GM23248 (cell line): ENCODE measurements around the gene MPZL1. TPM values are rescaled to one million over a fixed set of nuclear protein-coding genes. Genes with fewer than 3 reads are reported as not detected.

Experiments used
- DNase-seq: peaks from one replicate; pipeline ENCODE4 v3.0.0-alpha.2; 2015
- H2AFZ ChIP-seq: fragments of 200-600 bp; sonication (generic); 2 replicates; pipeline ENCODE4 v1.6.1; 2016; ENCODE audit warnings: antibody characterized with exemption
- H3F3A ChIP-seq: fragments of 200-600 bp; sonication (generic); 2 replicates; pipeline ENCODE4 v1.6.1; 2016; ENCODE audit warnings: mild to moderate bottlenecking, antibody characterized with exemption, mixed run types; ENCODE audit not compliant: insufficient read depth
- H3K27ac ChIP-seq: fragments of 200-600 bp; sonication (generic); 2 replicates; pipeline ENCODE4 v1.5.1; 2016; ENCODE audit warnings: mild to moderate bottlenecking
- H3K27me3 ChIP-seq: fragments of 200-600 bp; sonication (generic); replicated peaks from 2 replicates; pipeline ENCODE4 v1.6.1; 2016; ENCODE audit warnings: mild to moderate bottlenecking; ENCODE audit not compliant: insufficient read depth
- H3K36me3 ChIP-seq: fragments of 200-600 bp; sonication (generic); 2 replicates; pipeline ENCODE4 v1.6.1; 2016; ENCODE audit warnings: low read depth, mild to moderate bottlenecking
- H3K4me1 ChIP-seq: fragments of 200-600 bp; sonication (generic); 2 replicates; pipeline ENCODE4 v1.6.1; 2016; ENCODE audit warnings: mild to moderate bottlenecking; ENCODE audit not compliant: insufficient read depth
- H3K4me2 ChIP-seq: fragments of 200-600 bp; sonication (generic); one replicate; pipeline ENCODE4 v1.6.1; 2016; ENCODE audit warnings: mild to moderate bottlenecking; ENCODE audit not compliant: unreplicated experiment
- H3K4me3 ChIP-seq: fragments of 200-600 bp; sonication (generic); 2 replicates; pipeline ENCODE4 v1.5.1; 2016; ENCODE audit warnings: mild to moderate bottlenecking
- H3K79me2 ChIP-seq: fragments of 200-600 bp; sonication (generic); 2 replicates; pipeline ENCODE4 v1.6.1; 2016; ENCODE audit warnings: mild to moderate bottlenecking; ENCODE audit not compliant: insufficient read depth
- H3K9ac ChIP-seq: fragments of 200-600 bp; sonication (generic); 2 replicates; pipeline ENCODE4 v1.6.1; 2016; ENCODE audit warnings: mild to moderate bottlenecking
- H3K9me2 ChIP-seq: fragments of 200-600 bp; sonication (generic); 2 replicates; pipeline ENCODE4 v1.6.1; 2016; ENCODE audit warnings: mixed run types, mild to moderate bottlenecking, moderate library complexity; ENCODE audit not compliant: insufficient read depth
- H3K9me3 ChIP-seq: fragments of 200-600 bp; sonication (generic); one replicate; pipeline ENCODE4 v1.6.1; 2017; ENCODE audit warnings: low read depth
- H4K20me1 ChIP-seq: fragments of 200-600 bp; sonication (generic); 2 replicates; pipeline ENCODE4 v1.6.0; 2016; ENCODE audit not compliant: insufficient read depth
- EZH2 ChIP-seq: fragments of 200-600 bp; sonication (generic); IDR thresholded peaks from 2 replicates; pipeline ENCODE4 v1.6.1; 2018; ENCODE audit warnings: antibody characterized with exemption, mild to moderate bottlenecking; ENCODE audit not compliant: insufficient read depth, poor library complexity, severe bottlenecking
- EZH2phosphoT487 ChIP-seq: fragments of 200-600 bp; sonication (generic); IDR thresholded peaks from 2 replicates; pipeline ENCODE4 v1.6.1; 2018; ENCODE audit warnings: antibody characterized with exemption, moderate library complexity, mild to moderate bottlenecking, low read depth; ENCODE audit not compliant: insufficient read depth
- WGBS, 2 experiments: methylation state at CpG; one replicate each; pipeline ENCODE4 v1.1.6; 2015 to 2017; ENCODE audit warnings: low lambda C conversion rate in 2 of 2, low coverage in 1 of 2; ENCODE audit errors: missing lambda C conversion rate in 2 of 2; 5-methylcytosine and 5-hydroxymethylcytosine counted together
- in situ Hi-C: fragments of 300-500 bp; cut with MboI; formaldehyde crosslinking; loops from 2 replicates; pipeline ENCODE4 v1.15.0; 2020
- polyA plus RNA-seq: library from polyadenylated mRNA; unstranded; fragments of >200 nt; fragmentation: Nextera tagmentation; extraction: Ambion mirVana; gene quantifications from 2 replicates; pipeline ENCODE4 v1.2.1, GENCODE V29; 2016
- total RNA-seq: library from RNA; depleted of rRNA; stranded (reverse); fragments of >200 nt; shearing (Covaris generic); gene quantifications from 2 replicates; pipeline ENCODE4 v1.2.3, GENCODE V29; 2014

Gene MPZL1
- total and polyA plus RNA-seq, 2 experiments from 2014 or later, result 144 to 284 TPM

GRCh38 chr1:167819849-167820683 is 98.3 kb downstream of the MPZL1 start:
- TF ChIP-seq EZH2phosphoT487, result no peak
- no peak for TF ChIP-seq EZH2
- in situ Hi-C loops, result no loop called here
- no peaks in the 10 kb centered on the region for H3K9me2 ChIP-seq

GRCh38 chr1:167820684-167821355 is 99.0 kb downstream of the MPZL1 start:
- Histone ChIP-seq H3K4me2 (peak overlapping the region; percentile 23), H3K27me3 (no peaks in the 10 kb centered on the region), H3K9me2 (no peaks in the 10 kb centered on the region), H4K20me1 (no peaks in the 10 kb centered on the region), H3F3A (peaks cover 22% of the 10 kb centered on the region), H3K4me1 (peaks cover 31% of the 10 kb centered on the region), H3K9me3 (no peaks in the 10 kb centered on the region), H3K4me3 (peak overlapping the region; percentile 30), H3K79me2 (no peaks in the 10 kb centered on the region), H2AFZ (peak overlapping the region; percentile 30; the same call in 1 of the 2 replicates), H3K36me3 (no peaks in the 10 kb centered on the region), H3K9ac (peak overlapping the region; percentile 64), H3K27ac (peak overlapping the region; percentile 95)
- TF ChIP-seq EZH2phosphoT487 (no peak), EZH2 (no peak)
- in situ Hi-C loops, result no loop called here
- WGBS, 2 experiments, result 90 to 93% methylated on average over 12 of the region's 12 CpGs
- DNase-seq, result no peak

More at GRCh38 chr1:167819849-167820683, 98.3 kb downstream of the MPZL1 start:
- H3K9ac ChIP-seq, result peak overlapping the region; percentile 67
- H3K9me3 ChIP-seq, result no peaks in the 10 kb centered on the region
- H2AFZ ChIP-seq, result peak overlapping the region; percentile 30; the same call in 1 of the 2 replicates
- no peaks in the 10 kb centered on the region for H3K36me3 ChIP-seq
- H4K20me1 ChIP-seq, result no peaks in the 10 kb centered on the region
- peaks cover 31% of the 10 kb centered on the region for H3K4me1 ChIP-seq
- peaks cover 22% of the 10 kb centered on the region for H3F3A ChIP-seq
- peak overlapping the region; percentile 23 for H3K4me2 ChIP-seq
- 6% methylated on average over 34 to 35 of the region's 35 CpGs for WGBS, 2 experiments
- peak overlapping the region; percentile 30 for H3K4me3 ChIP-seq
- no peaks in the 10 kb centered on the region for H3K79me2 ChIP-seq
- peak; percentile 94 for DNase-seq
- H3K27ac ChIP-seq, result peak overlapping the region; percentile 95
- no peaks in the 10 kb centered on the region for H3K27me3 ChIP-seq

- DNase-seq, result no peak
- H3K27ac ChIP-seq, result peak overlapping the region; percentile 52
- in situ Hi-C loops, result no loop called here
These were observed 99.5 kb downstream of the MPZL1 start for GRCh38 chr1:167821356-167821685.

GRCh38 chr1:167821969-167822685 is 100.3 kb downstream of the MPZL1 start:
- Histone ChIP-seq H3K9me3 (no peaks in the 10 kb centered on the region), H3K9me2 (no peaks in the 10 kb centered on the region), H2AFZ (peak overlapping the region; percentile 51), H3F3A (peaks cover 22% of the 10 kb centered on the region), H3K4me3 (0 out of 2 replicates have a peak overlapping the region, but pooled peaks have one; percentile 5), H3K27ac (peak overlapping the region; percentile 52), H3K27me3 (no peaks in the 10 kb centered on the region), H4K20me1 (no peaks in the 10 kb centered on the region), H3K9ac (no peak overlapping the region), H3K79me2 (no peaks in the 10 kb centered on the region), H3K36me3 (no peaks in the 10 kb centered on the region), H3K4me2 (peak overlapping the region; percentile 67), H3K4me1 (peaks cover 31% of the 10 kb centered on the region)
- in situ Hi-C loops, result no loop called here
- TF ChIP-seq EZH2 (no peak), EZH2phosphoT487 (no peak)
- 57 to 58% methylated on average over 4 of the region's 4 CpGs for WGBS, 2 experiments
- peak; percentile 31 for DNase-seq

More at GRCh38 chr1:167821356-167821685, 99.5 kb downstream of the MPZL1 start:
- no peaks in the 10 kb centered on the region for H3K79me2 ChIP-seq
- TF ChIP-seq EZH2phosphoT487 (no peak), EZH2 (no peak)
- H2AFZ ChIP-seq, result no peak overlapping the region
- peaks cover 31% of the 10 kb centered on the region for H3K4me1 ChIP-seq
- 84 to 88% methylated on average over 6 of the region's 6 CpGs for WGBS, 2 experiments
- H3K4me3 ChIP-seq, result no peak overlapping the region
- H3K9me2 ChIP-seq, result no peaks in the 10 kb centered on the region
- H3K36me3 ChIP-seq, result no peaks in the 10 kb centered on the region
- no peaks in the 10 kb centered on the region for H4K20me1 ChIP-seq
- no peak overlapping the region for H3K9ac ChIP-seq
- no peaks in the 10 kb centered on the region for H3K9me3 ChIP-seq
- peaks cover 22% of the 10 kb centered on the region for H3F3A ChIP-seq
- H3K4me2 ChIP-seq, result peak overlapping the region; percentile 67
- H3K27me3 ChIP-seq, result no peaks in the 10 kb centered on the region
